ENCODE measurements around the gene IL12A.

GRCh38 chr3:159996959-159997358 lies 8.3 kb downstream of the IL12A start:
- TF ChIP-seq POLR2A (IDR thresholded peaks at IDR 0.05) (no peak), CTCF (IDR thresholded peaks at IDR 0.05 in 4 of 5, conservative IDR thresholded peaks at IDR 0.05 in 1 of 5) (no peak)

Data from gastrocnemius medialis (tissue), 4 donors.